GM18858 (cell line): Measurements from ENCODE around the gene SH3D19.

Source experiments
- ATAC-seq: cut with Tn5 transposase; IDR thresholded peaks from one replicate; pipeline ENCODE4 v1.9.1; 2021; ENCODE audit not compliant: unreplicated experiment

The SH3D19 gene

GRCh38 chr4:151233600-151233999, 91.8 kb downstream of the SH3D19 start:
- no peak for ATAC-seq

GRCh38 chr4:151231915-151232595, 93.3 kb downstream of the SH3D19 start:
- ATAC-seq: no peak

GRCh38 chr4:151228189-151229119, 97.0 kb downstream of the SH3D19 start:
- no peak for ATAC-seq

- no peak for ATAC-seq
Measured at GRCh38 chr4:151227731-151228130, 97.7 kb downstream of the SH3D19 start.

- no peak for ATAC-seq
Measured at GRCh38 chr4:151227172-151227571, 98.2 kb downstream of the SH3D19 start.

GRCh38 chr4:151226004-151226932, 99.1 kb downstream of the SH3D19 start:
- no peak for ATAC-seq

- no peak for ATAC-seq
Measured at GRCh38 chr4:151223465-151223864, 101.9 kb downstream of the SH3D19 start.

- ATAC-seq: no peak
Measured at GRCh38 chr4:151219948-151220347, 105.5 kb downstream of the SH3D19 start.

GRCh38 chr4:151219091-151219490, 106.3 kb downstream of the SH3D19 start:
- ATAC-seq: no peak

GRCh38 chr4:151218343-151218742, 107.1 kb downstream of the SH3D19 start:
- no peak for ATAC-seq

- ATAC-seq: no peak
Measured at GRCh38 chr4:151217326-151217725, 108.1 kb downstream of the SH3D19 start.

- ATAC-seq: no peak
Measured at GRCh38 chr4:151215295-151215694, 110.1 kb downstream of the SH3D19 start.

GRCh38 chr4:151207868-151208267, 117.5 kb downstream of the SH3D19 start:
- ATAC-seq: no peak

- no peak for ATAC-seq
Measured at GRCh38 chr4:151207186-151207585, 118.2 kb downstream of the SH3D19 start.

GRCh38 chr4:151206241-151207005, 119.0 kb downstream of the SH3D19 start:
- ATAC-seq: no peak

GRCh38 chr4:151205722-151206121, 119.7 kb downstream of the SH3D19 start:
- no peak for ATAC-seq

GRCh38 chr4:151204925-151205524, 120.4 kb downstream of the SH3D19 start:
- no peak for ATAC-seq

GRCh38 chr4:151202851-151203455, 122.5 kb downstream of the SH3D19 start:
- no peak for ATAC-seq

GRCh38 chr4:151202381-151202780, 123.0 kb downstream of the SH3D19 start:
- no peak for ATAC-seq
